ENCODE measurements around the gene SH3D19. TPM values are rescaled to one million over a fixed set of nuclear protein-coding genes. Genes with fewer than 3 reads are reported as not detected.
"Not testable (repeated sequence)": the region's sequence is repeated elsewhere in the genome, so short reads cannot be mapped to it uniquely, and the experiment has no call there.

The SH3D19 gene
- total RNA-seq, 5 donors from 2014 or later (not counting 1 experiment from before 2014, with no cell fraction given), result 0.38 to 0.66 (median 0.51) TPM; not detected in 1

DNA sequence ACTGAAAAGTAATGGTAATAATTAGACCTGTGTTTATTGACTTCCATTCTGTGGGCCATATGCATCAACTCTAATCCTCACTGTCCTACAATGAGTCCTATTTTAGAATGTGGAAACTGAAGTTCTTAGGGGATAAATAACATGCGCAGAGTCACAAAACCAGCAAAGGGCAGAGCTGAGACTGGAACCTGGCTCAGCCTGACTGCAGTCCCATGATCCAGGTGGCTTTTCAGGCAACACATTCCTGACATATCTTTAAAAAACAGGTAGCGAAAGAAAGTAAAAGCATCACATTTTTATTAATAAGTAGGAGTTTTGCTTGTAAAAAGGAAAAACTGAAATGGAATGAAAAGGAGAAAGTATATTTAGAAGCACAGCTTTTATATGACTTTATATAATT is 83.1 kb downstream of the SH3D19 start:
- Histone ChIP-seq H3K36me3 (ENCODE audit: control insufficient read depth in 2 of 2, extremely low read depth in 1 of 2, insufficient read depth in 1 of 2, low read length in 1 of 2) (no peaks in the 10 kb centered on the region), H3K4me3 (ENCODE audit: control insufficient read depth in 1 of 2, extremely low read depth in 1 of 2, low read length in 1 of 2) (no peak overlapping the region), H3K27me3 (replicated peaks in 1 of 2; ENCODE audit: control insufficient read depth in 2 of 2, extremely low read depth in 1 of 2, insufficient read depth in 2 of 2, low read length in 1 of 2) (peaks cover 0 to 3% of the 10 kb centered on the region in 2 experiments), H3K27ac (ENCODE audit: low read length) (no peak overlapping the region), H3K4me1 (ENCODE audit: control insufficient read depth in 1 of 2, extremely low read depth in 1 of 2, insufficient read depth in 2 of 2, low read length in 2 of 2) (no peaks in the 10 kb centered on the region), H3K9me3 (no peaks in the 10 kb centered on the region)
- Mint-ChIP-seq H3K9me3 (no peaks in the 10 kb centered on the region), H3K4me1 (no peaks in the 10 kb centered on the region), H3K27me3 (peaks cover 13 to 19% of the 10 kb centered on the region in 2 donors), H3K4me3 (no peak overlapping the region), H3K27ac (no peak overlapping the region), H3K36me3 (no peaks in the 10 kb centered on the region)
- no CpG with 5 or more reads among the region's 2 CpGs for WGBS (ENCODE audit: insufficient coverage)
- ATAC-seq (replicated peaks in 1 of 4) (no peak), DNase-seq (no peak)
- ChIA-PET POLR2A (no interaction called here), CTCF (no interaction called here)

DNA sequence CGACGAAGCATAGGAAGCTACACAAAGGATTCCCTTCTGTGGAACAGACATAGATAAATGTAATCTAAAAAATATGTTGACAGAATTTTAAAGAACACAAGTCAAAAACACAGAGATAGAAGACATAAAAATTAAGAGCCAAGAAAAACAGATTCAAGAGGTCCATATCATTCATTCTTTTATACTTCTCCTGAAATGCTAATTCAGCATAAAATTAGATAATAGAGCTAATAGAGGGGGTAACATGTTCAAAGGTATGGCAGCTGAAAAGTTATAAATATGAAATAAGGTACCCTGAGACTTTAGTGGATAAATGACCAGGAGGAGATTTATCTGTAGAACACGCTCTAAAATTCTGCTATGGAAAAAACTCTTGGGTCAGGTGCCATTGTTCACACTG is 85.8 kb downstream of the SH3D19 start:
- WGBS (ENCODE audit: insufficient coverage), result 64% methylated on average over 1 of the region's 3 CpGs
- Mint-ChIP-seq H3K4me3 (no peak overlapping the region), H3K36me3 (no peaks in the 10 kb centered on the region), H3K27me3 (peaks cover 14 to 19% of the 10 kb centered on the region in 2 donors), H3K27ac (no peak overlapping the region), H3K9me3 (no peaks in the 10 kb centered on the region), H3K4me1 (no peaks in the 10 kb centered on the region)
- ATAC-seq (replicated peaks in 1 of 4), result no peak
- CTCF ChIA-PET, result no interaction called here
- Histone ChIP-seq H3K27me3 (replicated peaks in 1 of 2; ENCODE audit: control insufficient read depth in 2 of 2, extremely low read depth in 1 of 2, insufficient read depth in 2 of 2, low read length in 1 of 2) (peaks cover 0 to 6% of the 10 kb centered on the region in 2 experiments), H3K4me3 (ENCODE audit: control insufficient read depth in 1 of 2, extremely low read depth in 1 of 2, low read length in 1 of 2) (no peak overlapping the region), H3K27ac (ENCODE audit: low read length) (no peak overlapping the region), H3K4me1 (ENCODE audit: control insufficient read depth in 1 of 2, extremely low read depth in 1 of 2, insufficient read depth in 2 of 2, low read length in 2 of 2) (no peaks in the 10 kb centered on the region), H3K9me3 (no peaks in the 10 kb centered on the region), H3K36me3 (ENCODE audit: control insufficient read depth in 2 of 2, extremely low read depth in 1 of 2, insufficient read depth in 1 of 2, low read length in 1 of 2) (no peaks in the 10 kb centered on the region)
- POLR2A ChIA-PET, result no interaction called here
- DNase-seq, result no peak

- H3K27me3 Mint-ChIP-seq, result peaks cover 12 to 22% of the 10 kb centered on the region in 2 donors
- no peak for ATAC-seq (replicated peaks in 1 of 4)
- CTCF ChIA-PET, result no interaction called here
These were observed 86.9 kb downstream of the SH3D19 start for GRCh38 chr4:151238477-151238876.

GRCh38 chr4:151236036-151236435 is 89.4 kb downstream of the SH3D19 start:
- no peaks in the 10 kb centered on the region for H3K4me1 Mint-ChIP-seq
- ChIA-PET CTCF (no interaction called here), POLR2A (no interaction called here)

More at GRCh38 chr4:151238477-151238876, 86.9 kb downstream of the SH3D19 start:
- WGBS (ENCODE audit: insufficient coverage), result no CpG with 5 or more reads among the region's 3 CpGs
- Histone ChIP-seq H3K27ac (ENCODE audit: low read length) (no peak overlapping the region), H3K36me3 (ENCODE audit: control insufficient read depth in 2 of 2, extremely low read depth in 1 of 2, insufficient read depth in 1 of 2, low read length in 1 of 2) (no peaks in the 10 kb centered on the region), H3K27me3 (replicated peaks in 1 of 2; ENCODE audit: control insufficient read depth in 2 of 2, extremely low read depth in 1 of 2, insufficient read depth in 2 of 2, low read length in 1 of 2) (peaks cover 0 to 6% of the 10 kb centered on the region in 2 experiments), H3K9me3 (no peaks in the 10 kb centered on the region), H3K4me1 (ENCODE audit: control insufficient read depth in 1 of 2, extremely low read depth in 1 of 2, insufficient read depth in 2 of 2, low read length in 2 of 2) (no peaks in the 10 kb centered on the region), H3K4me3 (ENCODE audit: control insufficient read depth in 1 of 2, extremely low read depth in 1 of 2, low read length in 1 of 2) (no peak overlapping the region)
- H3K36me3 Mint-ChIP-seq, result no peaks in the 10 kb centered on the region
- H3K4me1 Mint-ChIP-seq, result no peaks in the 10 kb centered on the region
- no peaks in the 10 kb centered on the region for H3K9me3 Mint-ChIP-seq
- no peak for DNase-seq
- POLR2A ChIA-PET, result no interaction called here
- H3K27ac Mint-ChIP-seq, result no peak overlapping the region
- H3K4me3 Mint-ChIP-seq, result no peak overlapping the region

DNA sequence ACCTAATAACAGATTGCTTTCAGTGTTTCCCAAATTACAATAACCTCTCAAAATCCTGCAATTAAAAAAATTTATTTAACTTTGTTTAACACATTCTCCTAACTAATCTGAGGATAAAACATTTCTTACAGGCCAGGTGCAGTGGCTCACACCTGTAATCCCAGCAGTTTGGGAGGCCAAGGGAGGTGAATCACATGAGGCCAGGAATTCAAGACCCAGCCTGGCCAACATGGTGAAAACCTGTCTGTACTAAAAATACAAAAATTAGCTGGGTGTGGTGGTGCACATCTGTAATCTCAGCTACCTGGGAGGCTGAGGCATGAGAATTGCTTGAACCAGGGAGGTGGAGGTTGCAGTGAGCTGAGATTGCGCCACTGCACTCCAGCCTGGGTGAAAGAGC is 90.0 kb downstream of the SH3D19 start:
- H3K27ac Mint-ChIP-seq; H3K36me3 ChIP-seq (ENCODE audit: control insufficient read depth in 2 of 2, extremely low read depth in 1 of 2, insufficient read depth in 1 of 2, low read length in 1 of 2); CTCF ChIA-PET; H3K9me3 ChIP-seq; ATAC-seq (replicated peaks in 1 of 4); DNase-seq; POLR2A ChIA-PET; H3K27me3 ChIP-seq (replicated peaks in 1 of 2; ENCODE audit: control insufficient read depth in 2 of 2, extremely low read depth in 1 of 2, insufficient read depth in 2 of 2, low read length in 1 of 2); H3K9me3 Mint-ChIP-seq; H3K4me3 Mint-ChIP-seq; H3K4me1 ChIP-seq (ENCODE audit: control insufficient read depth in 1 of 2, extremely low read depth in 1 of 2, insufficient read depth in 2 of 2, low read length in 2 of 2); H3K36me3 Mint-ChIP-seq; H3K4me1 Mint-ChIP-seq; H3K4me3 ChIP-seq (ENCODE audit: control insufficient read depth in 1 of 2, extremely low read depth in 1 of 2, low read length in 1 of 2); H3K27ac ChIP-seq (ENCODE audit: low read length): not testable (repeated sequence)
- no CpG with 5 or more reads among the region's 1 CpG for WGBS (ENCODE audit: insufficient coverage)
- peaks cover 15 to 25% of the 10 kb centered on the region in 2 donors for H3K27me3 Mint-ChIP-seq

More at GRCh38 chr4:151236036-151236435, 89.4 kb downstream of the SH3D19 start:
- Histone ChIP-seq H3K4me3 (ENCODE audit: control insufficient read depth in 1 of 2, extremely low read depth in 1 of 2, low read length in 1 of 2) (no peak overlapping the region), H3K9me3 (no peaks in the 10 kb centered on the region), H3K27ac (ENCODE audit: low read length) (no peak overlapping the region), H3K36me3 (ENCODE audit: control insufficient read depth in 2 of 2, extremely low read depth in 1 of 2, insufficient read depth in 1 of 2, low read length in 1 of 2) (no peaks in the 10 kb centered on the region), H3K4me1 (ENCODE audit: control insufficient read depth in 1 of 2, extremely low read depth in 1 of 2, insufficient read depth in 2 of 2, low read length in 2 of 2) (no peaks in the 10 kb centered on the region), H3K27me3 (replicated peaks in 1 of 2; ENCODE audit: control insufficient read depth in 2 of 2, extremely low read depth in 1 of 2, insufficient read depth in 2 of 2, low read length in 1 of 2) (peaks cover 0 to 5% of the 10 kb centered on the region in 2 experiments)
- Mint-ChIP-seq H3K36me3 (no peaks in the 10 kb centered on the region), H3K4me3 (no peak overlapping the region), H3K9me3 (no peaks in the 10 kb centered on the region), H3K27me3 (peaks cover 15 to 28% of the 10 kb centered on the region in 2 donors), H3K27ac (no peak overlapping the region)
- no peak for DNase-seq
- WGBS (ENCODE audit: insufficient coverage), result 96% methylated on average over 23 of the region's 27 CpGs
- no peak for ATAC-seq (replicated peaks in 1 of 4)

DNA sequence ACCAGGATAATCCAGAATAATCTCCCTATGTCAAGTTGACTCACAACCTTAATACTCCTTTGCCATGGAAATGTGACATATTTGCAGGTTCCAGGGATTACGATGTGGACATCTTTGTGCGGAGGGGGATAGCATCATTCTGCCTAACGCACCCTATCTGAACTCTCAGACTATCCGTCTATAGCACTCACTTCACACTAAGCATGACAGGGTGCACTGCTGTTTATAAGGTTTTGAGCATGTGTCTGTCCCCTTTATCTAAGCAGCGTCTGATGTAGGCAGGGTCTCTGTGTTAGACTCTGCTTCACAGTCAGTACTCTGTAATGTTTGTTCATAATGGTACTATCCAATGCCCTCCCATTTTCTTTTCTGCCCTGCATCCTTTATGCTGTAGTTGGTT is 91.8 kb downstream of the SH3D19 start:
- no peaks in the 10 kb centered on the region for H3K4me1 ChIP-seq (ENCODE audit: control insufficient read depth in 1 of 2, extremely low read depth in 1 of 2, insufficient read depth in 2 of 2, low read length in 2 of 2)
- H3K36me3 Mint-ChIP-seq, result no peaks in the 10 kb centered on the region
- H3K9me3 ChIP-seq, result no peaks in the 10 kb centered on the region
- no peak overlapping the region for H3K4me3 Mint-ChIP-seq
- H3K27me3 Mint-ChIP-seq, result peaks cover 16 to 27% of the 10 kb centered on the region in 2 donors
- no peak for ATAC-seq (replicated peaks in 1 of 4)
- H3K4me1 Mint-ChIP-seq, result no peaks in the 10 kb centered on the region
- ChIA-PET POLR2A (no interaction called here), CTCF (no interaction called here)
- WGBS (ENCODE audit: insufficient coverage), result no CpG with 5 or more reads among the region's 5 CpGs
- DNase-seq, result no peak
- H3K27ac Mint-ChIP-seq, result no peak overlapping the region
- no peak overlapping the region for H3K4me3 ChIP-seq (ENCODE audit: control insufficient read depth in 1 of 2, extremely low read depth in 1 of 2, low read length in 1 of 2)
- no peak overlapping the region for H3K27ac ChIP-seq (ENCODE audit: low read length)
- H3K9me3 Mint-ChIP-seq, result no peaks in the 10 kb centered on the region
- H3K36me3 ChIP-seq (ENCODE audit: control insufficient read depth in 2 of 2, extremely low read depth in 1 of 2, insufficient read depth in 1 of 2, low read length in 1 of 2), result no peaks in the 10 kb centered on the region
- H3K27me3 ChIP-seq (replicated peaks in 1 of 2; ENCODE audit: control insufficient read depth in 2 of 2, extremely low read depth in 1 of 2, insufficient read depth in 2 of 2, low read length in 1 of 2), result peaks cover 0 to 5% of the 10 kb centered on the region in 2 experiments
